ENCODE data around the gene HMX2. TPM values are rescaled to one million over a fixed set of nuclear protein-coding genes. Genes with fewer than 3 reads are reported as not detected.

Gene HMX2
- total and polyA plus RNA-seq, 12 donors, result not detected

GRCh38 chr10:123180101-123181090, 32.5 kb downstream of the HMX2 start:
- Histone ChIP-seq H3K4me3 (no peak overlapping the region), H3K9me3 (peaks cover 0 to 40% (median 8%) of the 10 kb centered on the region in 11 donors), H3K27me3 (no peaks in the 10 kb centered on the region), H3K27ac (no peak overlapping the region), H3K4me1 (no peaks in the 10 kb centered on the region), H3K36me3 (peaks cover 0 to 33% (median 0%) of the 10 kb centered on the region in 9 donors)
- WGBS, 2 donors, result 94 to 95% methylated on average over 7 of the region's 7 CpGs
- DNase-seq (no peak), ATAC-seq (no peak)
- no peak for TF ChIP-seq CTCF (IDR thresholded peaks at IDR 0.05)
- intact Hi-C loops (cut with DNase I), result no loop called here

DNA sequence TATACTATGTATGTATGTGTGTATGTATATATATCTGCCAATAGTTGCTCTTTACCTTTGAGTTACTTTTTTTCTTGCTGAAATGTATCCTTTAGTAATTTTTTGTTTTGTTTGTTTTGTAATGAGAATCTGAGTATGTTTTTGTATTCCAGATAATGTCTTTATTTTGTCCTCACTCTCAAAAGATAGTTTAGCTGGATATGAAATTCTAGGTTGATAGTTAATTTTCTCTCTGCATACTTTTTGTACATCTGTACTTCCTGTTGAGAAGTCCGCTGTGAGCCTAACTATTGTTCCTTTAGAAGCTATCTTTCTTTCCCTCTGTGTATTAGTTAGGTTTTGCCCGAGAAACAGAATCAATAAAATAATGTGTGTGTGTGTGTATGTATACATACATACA, 35.8 kb downstream of the HMX2 start:
- no peaks in the 10 kb centered on the region for H3K27me3 ChIP-seq
- no peak overlapping the region for H3K27ac ChIP-seq
- peaks cover 0 to 42% (median 8%) of the 10 kb centered on the region in 11 donors for H3K9me3 ChIP-seq
- DNase-seq (no peak), ATAC-seq (no peak)
- no peaks in the 10 kb centered on the region for H3K4me1 ChIP-seq
- intact Hi-C loops (cut with DNase I), result no loop called here
- peaks cover 0 to 32% (median 0%) of the 10 kb centered on the region in 9 donors for H3K36me3 ChIP-seq
- H3K4me3 ChIP-seq, result no peak overlapping the region
- 94 to 99% methylated on average over 2 of the region's 2 CpGs for WGBS, 2 donors
- TF ChIP-seq CTCF (IDR thresholded peaks at IDR 0.05), result no peak

GRCh38 chr10:123187781-123188180, 39.8 kb downstream of the HMX2 start:
- Histone ChIP-seq H3K4me1 (no peaks in the 10 kb centered on the region), H3K9me3 (peaks cover 0 to 32% (median 8%) of the 10 kb centered on the region in 11 donors), H3K36me3 (peaks cover 0 to 37% (median 0%) of the 10 kb centered on the region in 9 donors), H3K27ac (no peak overlapping the region), H3K4me3 (no peak overlapping the region), H3K27me3 (no peaks in the 10 kb centered on the region)
- no peak for DNase-seq
- intact Hi-C loops (cut with DNase I), result no loop called here
- 96 to 98% methylated on average over 5 of the region's 5 CpGs for WGBS, 2 donors
- ATAC-seq, result no peak
- TF ChIP-seq CTCF (IDR thresholded peaks at IDR 0.05), result no peak

DNA sequence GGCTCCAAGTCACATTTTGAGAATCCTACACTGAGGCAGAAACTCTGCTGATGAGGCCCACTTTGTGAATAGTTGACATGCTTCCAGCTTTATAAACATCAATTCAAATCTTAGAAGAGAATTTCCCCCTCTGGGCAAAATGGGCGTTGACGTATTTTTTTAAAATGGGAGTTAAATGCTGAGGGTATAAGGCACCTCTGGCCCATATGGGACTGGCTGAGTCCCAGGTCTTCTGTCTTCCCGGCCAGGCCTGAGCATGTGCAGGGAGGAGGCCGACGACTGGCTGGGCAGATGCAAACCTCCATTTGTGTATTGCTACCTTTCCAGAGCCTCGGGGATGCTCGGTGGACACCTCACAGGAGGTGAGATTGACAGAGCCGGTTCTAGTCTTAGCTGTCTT, 44.0 kb downstream of the HMX2 start:
- intact Hi-C loops (cut with DNase I), result no loop called here
- peaks cover 0 to 11% (median 0%) of the 10 kb centered on the region in 9 donors for H3K36me3 ChIP-seq
- H3K27me3 ChIP-seq, result no peaks in the 10 kb centered on the region
- H3K9me3 ChIP-seq, result no peaks in the 10 kb centered on the region
- DNase-seq, result no peak
- 92 to 95% methylated on average over 8 of the region's 8 CpGs for WGBS, 2 donors
- no peak for ATAC-seq
- H3K4me1 ChIP-seq, result no peaks in the 10 kb centered on the region
- no peak overlapping the region for H3K27ac ChIP-seq
- no peak overlapping the region for H3K4me3 ChIP-seq
- TF ChIP-seq CTCF (IDR thresholded peaks at IDR 0.05), result no peak
